NT2/D1 (cell line): ENCODE results near the gene ONECUT3.

Experiments used
- SUZ12 ChIP-seq: IDR thresholded peaks from 2 replicates; pipeline ENCODE4 v1.6.1; 2011; ENCODE audit not compliant: insufficient read length, insufficient read depth; ENCODE audit errors: extremely low read depth
- ZNF274 ChIP-seq: IDR thresholded peaks from 2 replicates; pipeline ENCODE4 v1.6.1; 2011; ENCODE audit warnings: mild to moderate bottlenecking, low read depth, low read length

DNA sequence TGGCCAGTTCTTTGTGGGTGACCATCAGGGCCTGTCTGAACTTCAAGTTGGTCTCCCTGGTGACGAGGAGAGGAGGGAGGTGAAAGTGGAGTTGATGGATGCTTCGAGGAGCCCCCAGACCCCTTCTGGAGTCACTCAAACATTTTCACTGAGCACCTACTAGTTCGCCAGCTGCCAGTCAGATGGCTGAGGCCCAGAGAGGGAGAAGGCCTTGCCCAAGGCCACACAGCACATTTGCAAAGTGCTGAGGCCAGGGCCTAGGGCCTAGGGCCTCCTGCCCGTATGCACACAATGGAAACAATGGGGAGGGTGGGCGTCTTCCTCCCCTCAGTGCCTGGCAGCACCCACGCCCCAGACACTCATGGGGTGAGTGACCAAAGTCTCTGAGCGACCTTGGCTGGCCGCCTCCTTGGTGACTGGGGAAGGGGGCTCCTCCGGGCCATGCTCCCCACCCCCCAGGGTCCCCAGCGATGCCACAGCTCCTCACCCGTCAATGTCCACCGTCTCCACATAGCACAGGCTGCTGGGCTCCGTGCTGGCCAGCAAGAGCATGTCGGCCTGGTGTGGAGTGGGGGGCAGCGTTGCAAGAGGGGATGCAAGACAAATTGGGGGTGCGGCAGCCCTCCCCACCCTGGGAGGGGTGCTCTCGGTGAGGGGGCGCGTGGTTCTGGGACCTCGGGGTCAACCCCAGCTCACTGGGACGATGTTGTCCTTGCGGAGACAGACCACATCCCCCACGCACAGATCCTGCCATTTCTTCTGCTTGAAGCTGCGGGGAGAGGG is 52.3 kb downstream of the ONECUT3 start:
- TF ChIP-seq ZNF274 (no peak), SUZ12 (no peak)
